IMR-90 (cell line): Measurements from ENCODE around the gene PSD2. TPM values are rescaled to one million over a fixed set of nuclear protein-coding genes. Genes with fewer than 3 reads are reported as not detected.

Experiments
- ATAC-seq: fragments of 200-7000 bp; cut with Tn5 transposase; 2 replicates; pipeline ENCODE4 v1.9.1; 2020; ENCODE audit warnings: low read depth, mild to moderate bottlenecking, moderate library complexity
- BruUV-seq: library from RNA; stranded (reverse); fragments of 400-500 nt; replicated peaks from 2 replicates; lab custom pipeline; 2021; lab: Mats Ljungman, UMichigan
- CTCF ChIA-PET: fragments of 300-600 bp; formaldehyde crosslinking; extraction: SDS; loops from one replicate; lab custom pipeline; 2021; ENCODE audit warnings: antibody characterized with exemption; lab: Yijun Ruan, JAX
- POLR2A ChIA-PET: fragments of 300-600 bp; sonication (Branson Sonifier 250); formaldehyde crosslinking; loops from one replicate; lab custom pipeline; 2022; ENCODE audit warnings: antibody characterized with exemption; ENCODE audit not compliant: unreplicated experiment; lab: Charles Lee
- DNase-seq: peaks from one replicate; pipeline ENCODE4 v3.0.0; 2013
- H2AFZ ChIP-seq: replicated peaks from 2 replicates; pipeline ENCODE3; 2013; ENCODE audit warnings: low read length, mild to moderate bottlenecking; ENCODE audit not compliant: poor library complexity
- H2AK5ac ChIP-seq: 2 replicates; pipeline ENCODE4 v1.6.1; 2013; ENCODE audit warnings: low read depth, low read length, inconsistent platforms
- H2AK9ac ChIP-seq: replicated peaks from 2 replicates; pipeline ENCODE3; 2013; ENCODE audit warnings: mild to moderate bottlenecking, low read depth, low read length, moderate library complexity; ENCODE audit not compliant: poor library complexity
- H2BK120ac ChIP-seq: 2 replicates; pipeline ENCODE4 v1.6.1; 2013; ENCODE audit warnings: low read depth, low read length, inconsistent platforms
- H2BK15ac ChIP-seq: 3 replicates; pipeline ENCODE4 v1.6.1; 2013; ENCODE audit warnings: low read depth, low read length, inconsistent platforms
- H2BK20ac ChIP-seq: 2 replicates; pipeline ENCODE4 v1.6.1; 2013; ENCODE audit warnings: low read depth, mild to moderate bottlenecking, inconsistent platforms, low read length, moderate library complexity
- H2BK5ac ChIP-seq: 2 replicates; pipeline ENCODE4 v1.6.1; 2013; ENCODE audit warnings: mild to moderate bottlenecking, low read depth, low read length, inconsistent platforms; ENCODE audit not compliant: poor library complexity, severe bottlenecking
- H3K14ac ChIP-seq: replicated peaks from 2 replicates; pipeline ENCODE4 v1.6.1; 2013; ENCODE audit warnings: low read depth, low read length, inconsistent platforms
- H3K18ac ChIP-seq: 2 replicates; pipeline ENCODE4 v1.6.1; 2013; ENCODE audit warnings: low read depth, low read length, control low read depth
- H3K23ac ChIP-seq: 2 replicates; pipeline ENCODE4 v1.6.1; 2013; ENCODE audit warnings: low read depth, low read length, inconsistent platforms
- H3K27ac ChIP-seq: 2 replicates; pipeline ENCODE4 v1.5.1; 2013; ENCODE audit warnings: mild to moderate bottlenecking, control low read depth, low read length; ENCODE audit not compliant: insufficient read depth
- H3K27me3 ChIP-seq: 2 replicates; pipeline ENCODE4 v1.6.1; 2013; ENCODE audit warnings: low read length; ENCODE audit not compliant: control insufficient read depth, insufficient read depth
- H3K36me3 ChIP-seq: 2 replicates; pipeline ENCODE4 v1.6.1; 2013; ENCODE audit warnings: low read length, mixed read lengths; ENCODE audit not compliant: control insufficient read depth, insufficient read depth
- H3K4ac ChIP-seq: 2 replicates; pipeline ENCODE4 v1.6.1; 2013; ENCODE audit warnings: low read depth, low read length, inconsistent platforms
- H3K4me1 ChIP-seq: 2 replicates; pipeline ENCODE4 v1.6.1; 2013; ENCODE audit warnings: low read length, mixed read lengths; ENCODE audit not compliant: control insufficient read depth, insufficient read depth
- H3K4me2 ChIP-seq: 2 replicates; pipeline ENCODE4 v1.6.1; 2013; ENCODE audit warnings: low read depth, mild to moderate bottlenecking, control low read depth, low read length, moderate library complexity
- H3K4me3 ChIP-seq: 2 replicates; pipeline ENCODE4 v1.5.1; 2013; ENCODE audit warnings: low read depth, mild to moderate bottlenecking, control low read depth, low read length, moderate library complexity; ENCODE audit not compliant: insufficient read depth
- H3K56ac ChIP-seq: 2 replicates; pipeline ENCODE4 v1.6.1; 2013; ENCODE audit warnings: low read length, inconsistent platforms; ENCODE audit not compliant: insufficient read depth; ENCODE audit errors: extremely low read depth
- H3K79me1 ChIP-seq, 2 experiments: 2 replicates each; pipeline ENCODE4 v1.6.1; 2013; ENCODE audit warnings: low read length in 2 of 2, inconsistent platforms in 1 of 2, low read depth in 1 of 2
- H3K9ac ChIP-seq: 2 replicates; pipeline ENCODE4 v1.6.1; 2013; ENCODE audit warnings: low read depth, low read length, control low read depth
- H3K9me1 ChIP-seq: 2 replicates; pipeline ENCODE4 v1.6.1; 2013; ENCODE audit warnings: low read length, inconsistent platforms; ENCODE audit not compliant: insufficient read depth
- H3K9me3 ChIP-seq: 2 replicates; pipeline ENCODE4 v1.6.1; 2013; ENCODE audit warnings: low read length; ENCODE audit not compliant: control insufficient read depth, insufficient read depth
- H4K20me1 ChIP-seq: 2 replicates; pipeline ENCODE4 v1.6.1; 2013; ENCODE audit warnings: low read length, inconsistent platforms; ENCODE audit not compliant: insufficient read depth
- H4K5ac ChIP-seq: 2 replicates; pipeline ENCODE4 v1.6.1; 2013; ENCODE audit warnings: mild to moderate bottlenecking, low read depth, low read length, control low read depth
- H4K8ac ChIP-seq, 2 experiments: 2 replicates each; pipeline ENCODE4 v1.6.1; 2013; ENCODE audit warnings: low read depth in 2 of 2, low read length in 2 of 2, control low read depth in 1 of 2, inconsistent platforms in 1 of 2
- H4K91ac ChIP-seq: 2 replicates; pipeline ENCODE4 v1.6.1; 2013; ENCODE audit warnings: low read depth, low read length, inconsistent platforms; ENCODE audit not compliant: insufficient read depth
- CEBPB ChIP-seq: IDR thresholded peaks from 2 replicates; pipeline ENCODE4 v1.6.1; 2012; ENCODE audit warnings: low read depth, low read length, improper control_type of control experiment
- CHD1 ChIP-seq: IDR thresholded peaks from 2 replicates; pipeline ENCODE4 v1.6.1; 2012; ENCODE audit warnings: low read depth, low read length, improper control_type of control experiment
- ELK1 ChIP-seq: fragments of 150-350 bp; IDR thresholded peaks from 2 replicates; pipeline ENCODE4 v1.6.1; 2016; ENCODE audit warnings: low read depth, mild to moderate bottlenecking, low read length, moderate library complexity, borderline replicate concordance
- MAFK ChIP-seq: IDR thresholded peaks from 2 replicates; pipeline ENCODE4 v1.6.1; 2012; ENCODE audit warnings: low read depth, low read length, improper control_type of control experiment
- MAZ ChIP-seq: IDR thresholded peaks from 2 replicates; pipeline ENCODE4 v1.6.1; 2012; ENCODE audit warnings: low read depth, mild to moderate bottlenecking, low read length, improper control_type of control experiment, moderate library complexity, borderline replicate concordance
- MXI1 ChIP-seq: IDR thresholded peaks from 2 replicates; pipeline ENCODE4 v1.6.1; 2012; ENCODE audit warnings: low read depth, mild to moderate bottlenecking, low read length, moderate library complexity, borderline replicate concordance
- NFE2L2 ChIP-seq: fragments of 150-350 bp; IDR thresholded peaks from 2 replicates; pipeline ENCODE4 v1.6.1; 2016; ENCODE audit warnings: low read depth, mild to moderate bottlenecking, low read length
- POLR2A ChIP-seq: IDR thresholded peaks from 2 replicates; pipeline ENCODE4 v1.6.1; 2012; ENCODE audit warnings: mild to moderate bottlenecking, low read depth, low read length
- RAD21 ChIP-seq: IDR thresholded peaks from 2 replicates; pipeline ENCODE4 v1.6.1; 2012; ENCODE audit warnings: low read length, improper control_type of control experiment
- RCOR1 ChIP-seq: IDR thresholded peaks from 2 replicates; pipeline ENCODE4 v1.6.1; 2012; ENCODE audit warnings: mild to moderate bottlenecking, low read length, improper control_type of control experiment; ENCODE audit not compliant: insufficient replicate concordance
- RFX5 ChIP-seq: IDR thresholded peaks from 2 replicates; pipeline ENCODE4 v1.8.0; 2012; ENCODE audit warnings: low read depth, mild to moderate bottlenecking, low read length, moderate library complexity
- SMC3 ChIP-seq: fragments of 150-350 bp; IDR thresholded peaks from 2 replicates; pipeline ENCODE4 v1.6.1; 2016; ENCODE audit warnings: low read depth, mild to moderate bottlenecking, antibody characterized with exemption, low read length, moderate library complexity
- USF2 ChIP-seq: fragments of 150-350 bp; IDR thresholded peaks from 2 replicates; pipeline ENCODE4 v1.6.1; 2017; ENCODE audit warnings: mild to moderate bottlenecking, antibody characterized with exemption, low read length, low read depth
- WGBS, 2 experiments: methylation state at CpG; one replicate each; pipeline versions ENCODE4 v1.1.5 to v1.1.7; 2013; ENCODE audit warnings: missing lambda C conversion rate in 2 of 2; ENCODE audit not compliant: insufficient read length in 1 of 2; ENCODE audit errors: extremely low coverage in 2 of 2; 5-methylcytosine and 5-hydroxymethylcytosine counted together
- dilution Hi-C: fragments of 300-500 bp; cut with HindIII; formaldehyde crosslinking; loops from one replicate; pipeline ENCODE4 v1.14.3; 2018; ENCODE audit warnings: low sequenced_read_pairs; ENCODE audit not compliant: unreplicated experiment
- in situ Hi-C: fragments of 300-500 bp; cut with MboI; formaldehyde crosslinking; loops from 3 replicates; pipeline ENCODE4 v1.14.3; 2019; ENCODE audit warnings: low sequenced_read_pairs, inconsistent platforms, mixed read lengths
- intact Hi-C: fragments of 100-400 bp; cut with micrococcal nuclease; formaldehyde crosslinking; loops from 2 replicates; pipeline ENCODE4 v1.10.0; 2022
- polyA plus RNA-seq, 3 experiments: library from polyadenylated mRNA; depleted of rRNA; stranded (reverse); fragments of >200 nt; gene quantifications; 2 replicates each; pipeline ENCODE4 v1.2.3, GENCODE V29; 2012; ENCODE audit warnings: low replicate concordance in 1 of 3
- total RNA-seq: library from RNA; depleted of rRNA; stranded (reverse); fragments of >200 nt; gene quantifications from 2 replicates; pipeline ENCODE4 v1.2.3, GENCODE V29; 2012

PSD2 gene
- total and polyA plus RNA-seq, 2 of the 4 experiments (the other 2 are of a cell fraction): 0.05 TPM; not detected in 1

DNA sequence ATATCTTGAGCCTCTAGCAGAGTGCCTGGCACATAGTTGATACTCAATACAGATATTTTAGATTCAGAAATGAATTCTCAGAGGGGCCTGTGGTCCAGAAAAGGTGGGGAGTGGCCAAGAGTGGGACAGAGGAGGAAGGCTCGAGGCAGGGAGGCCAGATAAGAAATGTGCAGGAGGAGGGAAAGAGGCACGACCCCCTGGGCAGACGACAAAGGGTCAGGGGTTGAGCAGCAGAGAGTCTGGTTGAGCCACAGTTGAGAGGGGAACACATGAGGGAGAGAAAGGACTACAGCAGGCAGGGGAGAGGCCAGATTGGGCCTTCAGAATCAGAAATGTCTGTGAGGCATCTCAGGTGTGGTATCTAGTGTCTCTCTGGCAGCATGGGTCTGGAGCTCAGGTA, 89.1 kb downstream of the PSD2 start:
- WGBS, 2 experiments: 0% methylated on average over 2 of the region's 3 CpGs; no CpG with 5 or more reads in 1 of the 2 experiments
- TF ChIP-seq RFX5 (no peak), RCOR1 (no peak), MXI1 (no peak), NFE2L2 (no peak), POLR2A (no peak), CEBPB (no peak), CHD1 (no peak), MAFK (no peak), MAZ (no peak), SMC3 (no peak), USF2 (no peak), RAD21 (no peak), ELK1 (no peak)
- H3K14ac ChIP-seq: no peak overlapping the region
- no peaks in the 10 kb centered on the region for H3K36me3 ChIP-seq
- no peak overlapping the region for H3K4me3 ChIP-seq
- no peaks in the 10 kb centered on the region for H3K9me1 ChIP-seq
- no TSS peak for BruUV-seq
- no peak for ATAC-seq
- H4K8ac ChIP-seq: no peak overlapping the region
- H3K4ac ChIP-seq: no peak overlapping the region
- H2BK5ac ChIP-seq: no peak overlapping the region
- H2BK15ac ChIP-seq: no peak overlapping the region
- H2AK9ac ChIP-seq: no peak overlapping the region
- H3K79me1 ChIP-seq: no peaks in the 10 kb centered on the region
- no peak overlapping the region for H4K91ac ChIP-seq
- H3K4me1 ChIP-seq: peaks cover 7% of the 10 kb centered on the region; the same call in 1 of the 2 replicates
- no peak overlapping the region for H2AK5ac ChIP-seq
- no peak for DNase-seq
- intact Hi-C loops (no loop called here), dilution Hi-C loops (no loop called here), in situ Hi-C loops (no loop called here)
- H3K27me3 ChIP-seq: peaks cover 79% of the 10 kb centered on the region
- POLR2A ChIA-PET: no interaction called here
- H4K5ac ChIP-seq: no peak overlapping the region
- no peak overlapping the region for H3K23ac ChIP-seq
- H3K4me2 ChIP-seq: no peak overlapping the region
- H2BK20ac ChIP-seq: no peak overlapping the region
- H3K9me3 ChIP-seq: no peaks in the 10 kb centered on the region
- CTCF ChIA-PET: no interaction called here
- no peak overlapping the region for H3K9ac ChIP-seq
- no peak overlapping the region for H2BK120ac ChIP-seq
- no peaks in the 10 kb centered on the region for H4K20me1 ChIP-seq
- no peak overlapping the region for H3K27ac ChIP-seq
- H2AFZ ChIP-seq: no peak overlapping the region
- H3K56ac ChIP-seq: no peak overlapping the region
- no peak overlapping the region for H3K18ac ChIP-seq
